ENCODE measurements around the gene ICA1L. TPM values are rescaled to one million over a fixed set of nuclear protein-coding genes. Genes with fewer than 3 reads are reported as not detected.
A peak's percentile ranks its signal among the peaks of the same experiment; 100 is the strongest.

ICA1L gene
- total and polyA plus RNA-seq, 2 of the 8 experiments (the other 6 are each of a cell fraction or from before 2014, with no cell fraction given): 1.1 to 3.4 TPM

GRCh38 chr2:202909394-202910192, 38.0 kb upstream of the ICA1L start:
- Histone ChIP-seq H3K23ac (ENCODE audit: insufficient read length) (no peak overlapping the region), H3K4me1 (replicated peaks in 1 of 4; ENCODE audit: control insufficient read depth in 3 of 4, insufficient read depth in 4 of 4, low read length in 3 of 4) (no peaks in the 10 kb centered on the region; a peak in 1 of 7 replicates), H4K8ac (ENCODE audit: extremely low read depth, insufficient read depth, low read length) (no peak overlapping the region; the same call in 1 of the 2 replicates), H3K56ac (replicated peaks; ENCODE audit: insufficient read length, low read depth, low read length) (no peak overlapping the region), H3K14ac (ENCODE audit: insufficient read length) (no peak overlapping the region), H3K36me3 (ENCODE audit: control insufficient read depth in 2 of 4, insufficient read depth in 4 of 4, low read length in 3 of 4) (peaks cover 0 to 21% (median 3%) of the 10 kb centered on the region in 4 experiments; a peak in 2 of 8 replicates), H2BK20ac (ENCODE audit: low read length) (no peak overlapping the region), H3K18ac (ENCODE audit: extremely low read depth, low read length) (no peak overlapping the region), H2BK12ac (ENCODE audit: low read depth, low read length) (no peak overlapping the region), H2AK5ac (ENCODE audit: low read depth, low read length) (no peak overlapping the region), H2BK120ac (replicated peaks; ENCODE audit: low read depth, low read length) (no peak overlapping the region), H4K20me1 (replicated peaks in 1 of 2; ENCODE audit: control insufficient read depth in 1 of 2, insufficient read depth in 2 of 2, low read length in 2 of 2) (peaks cover 2% of the 10 kb centered on the region in 2 experiments), H3K4ac (replicated peaks; ENCODE audit: insufficient read length, low read depth, low read length) (no peak overlapping the region), H3K4me3 (ENCODE audit: extremely low read depth in 1 of 4, insufficient read depth in 2 of 4, low read depth in 3 of 4, low read length in 4 of 4) (peak overlapping the region in 3 of 4 experiments; percentile 96 to 99 (median 98); a peak in 4 of 8 replicates), H2BK5ac (ENCODE audit: low read depth, low read length) (no peak overlapping the region), H3K79me2 (ENCODE audit: control insufficient read depth in 1 of 2, insufficient read depth in 2 of 2, low read length in 2 of 2) (peaks cover 20 to 69% of the 10 kb centered on the region in 2 experiments), H3K79me1 (ENCODE audit: low read depth, low read length) (peaks cover 3% of the 10 kb centered on the region), H4K5ac (ENCODE audit: insufficient read length, low read depth, low read length) (no peak overlapping the region), H4K91ac (replicated peaks; ENCODE audit: insufficient read length, low read length) (no peak overlapping the region), H3K4me2 (ENCODE audit: insufficient read depth in 1 of 2, low read depth in 2 of 2, low read length in 2 of 2) (peak overlapping the region; percentile 58 to 79; a peak in 3 of 4 replicates), H2BK15ac (ENCODE audit: low read length) (no peak overlapping the region), H3K9me3 (ENCODE audit: insufficient read depth in 2 of 2, low read depth in 1 of 2, low read length in 1 of 2) (no peaks in the 10 kb centered on the region), H2AFZ (ENCODE audit: low read length) (no peak overlapping the region), H3K9ac (replicated peaks in 1 of 4; ENCODE audit: extremely low read depth in 1 of 4, low read depth in 3 of 4, low read length in 3 of 4) (no peak overlapping the region), H3K27me3 (replicated peaks in 1 of 4; ENCODE audit: control insufficient read depth in 3 of 4, extremely low read depth in 1 of 4, insufficient read depth in 3 of 4, low read length in 3 of 4) (no peaks in the 10 kb centered on the region), H3K27ac (ENCODE audit: low read depth, low read length) (no peak overlapping the region), H3K23me2 (ENCODE audit: low read depth, low read length) (no peaks in the 10 kb centered on the region; the same call in 1 of the 2 replicates)
- ChIA-PET POLR2A (ENCODE audit: partially characterized antibody) (interaction anchor here (1.9 to 2.6 kb wide), 3 partner anchors 19 to 329 kb away, joined by 8 to 10 read pairs (median 8); partner anchors contain the start of gene CYP20A1), CTCF (ENCODE audit: partially characterized antibody) (interaction anchor here (0.6 kb wide), 1 partner anchor 97 kb away, joined by 3 read pairs; no protein-coding TSS in a partner anchor)
- FAIRE-seq (no peak), DNase-seq (ENCODE audit: low read depth in 1 of 2, low spot score in 2 of 2) (no peak)
- WGBS, 2 experiments (ENCODE audit: extremely low coverage in 1 of 2, insufficient coverage in 1 of 2, insufficient read length in 1 of 2, insufficient replicate concordance in 2 of 2, low coverage in 1 of 2, low lambda C conversion rate in 2 of 2, missing lambda C conversion rate in 1 of 2): 93% methylated on average over 6 of the region's 6 CpGs; no CpG with 5 or more reads in 1 of the 2 experiments
- TF ChIP-seq CREB1 (IDR thresholded peaks at IDR 0.05) (no peak), KDM5A (IDR thresholded peaks at IDR 0.05; ENCODE audit: low read length) (no peak), CBX5 (IDR thresholded peaks at IDR 0.05; ENCODE audit: low read depth, low read length) (no peak), TCF12 (IDR thresholded peaks at IDR 0.05; ENCODE audit: low read depth, low read length) (no peak), SIN3A (conservative IDR thresholded peaks at IDR 0.05 in 1 of 2, IDR thresholded peaks at IDR 0.05 in 1 of 2; ENCODE audit: low read depth in 1 of 2, low read length in 2 of 2) (no peak), RBBP5 (IDR thresholded peaks at IDR 0.05; ENCODE audit: borderline replicate concordance, low read depth, low read length) (no peak), TBP (IDR thresholded peaks at IDR 0.05; ENCODE audit: low read depth, low read length) (no peak), KDM1A (IDR thresholded peaks at IDR 0.05; ENCODE audit: borderline replicate concordance, low read length) (no peak), PHF8 (conservative IDR thresholded peaks at IDR 0.05; ENCODE audit: low read depth, low read length) (no peak), BRCA1 (IDR thresholded peaks at IDR 0.05; ENCODE audit: low read depth, low read length) (no peak), SAP30 (IDR thresholded peaks at IDR 0.05; ENCODE audit: insufficient read depth, insufficient replicate concordance, low read length) (no peak)
